HepG2 (cell line): Measurements from ENCODE around the gene KCNQ1OT1. TPM values are rescaled to one million over a fixed set of nuclear protein-coding genes. Genes with fewer than 3 reads are reported as not detected.

ENCODE experiments used
- ADNP ChIP-seq: sonication (generic); formaldehyde crosslinking; IDR thresholded peaks from 2 replicates; pipeline ENCODE4 v1.4.0; 2020; ENCODE audit warnings: missing genetic modification reagents
- ATF2 ChIP-seq: sonication (generic); formaldehyde crosslinking; IDR thresholded peaks from 2 replicates; pipeline ENCODE4 v1.4.0; 2020; ENCODE audit warnings: missing genetic modification reagents
- CHD4 ChIP-seq: fragments of 200-600 bp; sonication (generic); IDR thresholded peaks from 2 replicates; pipeline ENCODE4 v1.7.0; 2017; ENCODE audit warnings: mild to moderate bottlenecking, low read length, borderline replicate concordance
- CTCF ChIP-seq: sonication (generic); formaldehyde crosslinking; IDR thresholded peaks from 2 replicates; pipeline ENCODE4 v1.5.0; 2020; ENCODE audit warnings: mild to moderate bottlenecking, missing genetic modification reagents, moderate library complexity
- DZIP1 ChIP-seq: sonication (generic); formaldehyde crosslinking; IDR thresholded peaks from 2 replicates; pipeline ENCODE4 v1.5.0; 2020; ENCODE audit warnings: mild to moderate bottlenecking, missing genetic modification reagents
- FOSL2 ChIP-seq: sonication (generic); formaldehyde crosslinking; IDR thresholded peaks from 2 replicates; pipeline ENCODE4 v1.4.0; 2020; ENCODE audit warnings: missing genetic modification reagents
- FOXA3 ChIP-seq: IDR thresholded peaks from 2 replicates; pipeline ENCODE4 v1.6.1; 2016; ENCODE audit warnings: missing genetic modification reagents, missing compliant biosample characterization
- HDAC6 ChIP-seq: fragments of 200-600 bp; sonication (generic); IDR thresholded peaks from 2 replicates; pipeline ENCODE4 v1.7.0; 2017; ENCODE audit warnings: mild to moderate bottlenecking, antibody characterized with exemption, low read length, low read depth
- HNRNPL ChIP-seq: fragments of 200-400 bp; formaldehyde crosslinking; IDR thresholded peaks from 2 replicates; pipeline ENCODE4 v1.6.1; 2017; ENCODE audit warnings: mild to moderate bottlenecking, low read depth, low read length
- MED1 ChIP-seq: sonication (generic); formaldehyde crosslinking; IDR thresholded peaks from 2 replicates; pipeline ENCODE4 v1.4.0; 2020; ENCODE audit warnings: missing genetic modification reagents
- POLR2G ChIP-seq: fragments of 200-400 bp; formaldehyde crosslinking; IDR thresholded peaks from 2 replicates; pipeline ENCODE4 v1.6.1; 2018; ENCODE audit warnings: mild to moderate bottlenecking, low read depth, low read length, moderate library complexity
- RAD21 ChIP-seq: fragments of 450-650 bp; formaldehyde crosslinking; IDR thresholded peaks from 2 replicates; pipeline ENCODE4 v1.5.0; 2020; ENCODE audit warnings: mild to moderate bottlenecking
- RARG ChIP-seq: sonication (generic); formaldehyde crosslinking; IDR thresholded peaks from 2 replicates; pipeline ENCODE4 v1.4.0; 2020; ENCODE audit warnings: low read depth, mild to moderate bottlenecking, missing genetic modification reagents
- RFX1 ChIP-seq: fragments of 450-650 bp; IDR thresholded peaks from 2 replicates; pipeline ENCODE4 v1.6.1; 2017
- SALL1 ChIP-seq: sonication (generic); formaldehyde crosslinking; IDR thresholded peaks from 2 replicates; pipeline ENCODE4 v1.8.0; 2022; ENCODE audit warnings: mild to moderate bottlenecking, missing genetic modification reagents
- SMARCC2 ChIP-seq: fragments of 450-650 bp; IDR thresholded peaks from 2 replicates; pipeline ENCODE4 v1.6.1; 2017; ENCODE audit warnings: antibody characterized with exemption, mild to moderate bottlenecking
- SMARCE1 ChIP-seq: fragments of 450-650 bp; IDR thresholded peaks from 2 replicates; pipeline ENCODE4 v1.6.1; 2017; ENCODE audit warnings: borderline replicate concordance
- SRF ChIP-seq: IDR thresholded peaks from 2 replicates; pipeline ENCODE4 v1.6.1; 2011; ENCODE audit warnings: mild to moderate bottlenecking, low read depth, low read length, moderate library complexity
- SRSF1 ChIP-seq: fragments of 200-400 bp; formaldehyde crosslinking; optimal IDR thresholded peaks from 2 replicates; pipeline ENCODE3; 2017; ENCODE audit warnings: mild to moderate bottlenecking, low read depth, low read length, moderate library complexity
- SYNCRIP ChIP-seq: fragments of 200-400 bp; formaldehyde crosslinking; IDR thresholded peaks from 2 replicates; pipeline ENCODE4 v1.6.1; 2018; ENCODE audit warnings: mild to moderate bottlenecking, low read depth, low read length; ENCODE audit not compliant: insufficient read depth
- THAP8 ChIP-seq: sonication (generic); formaldehyde crosslinking; IDR thresholded peaks from 2 replicates; pipeline ENCODE4 v1.5.1; 2020; ENCODE audit warnings: missing genetic modification reagents, mild to moderate bottlenecking, borderline replicate concordance
- ZEB1 ChIP-seq: IDR thresholded peaks from 2 replicates; pipeline ENCODE4 v1.6.1; 2012; ENCODE audit warnings: mild to moderate bottlenecking, low read depth, inconsistent platforms; ENCODE audit not compliant: insufficient replicate concordance
- ZFP82 ChIP-seq: sonication (generic); formaldehyde crosslinking; IDR thresholded peaks from 2 replicates; pipeline ENCODE4 v1.5.1; 2020; ENCODE audit warnings: mild to moderate bottlenecking, missing genetic modification reagents, borderline replicate concordance
- ZFY ChIP-seq: sonication (generic); formaldehyde crosslinking; IDR thresholded peaks from 2 replicates; pipeline ENCODE4 v1.4.0; 2020; ENCODE audit warnings: missing genetic modification reagents
- ZNF660 ChIP-seq: sonication (generic); formaldehyde crosslinking; IDR thresholded peaks from 2 replicates; pipeline ENCODE4 v1.5.1; 2020; ENCODE audit warnings: mild to moderate bottlenecking, low read depth, missing genetic modification reagents, borderline replicate concordance
- polyA plus RNA-seq, 8 experiments: library from polyadenylated mRNA; depleted of rRNA in 3 of 8; stranded (reverse) in 7 of 8; unstranded in 1 of 8; fragments of >200 nt; fragmentation: Illumina TruSeq in 4 of 8; extraction: Trizol in 4 of 8; gene quantifications; 2 replicates each; pipeline versions ENCODE4 v1.2.1 to v1.2.3, GENCODE V29; 2011 to 2016; ENCODE audit warnings: low read depth in 4 of 8, missing spikeins in 1 of 8, mixed read lengths in 1 of 8; ENCODE audit not compliant: insufficient read depth in 1 of 8
- total RNA-seq, 5 experiments: library from RNA; depleted of rRNA; stranded (reverse); fragments of >200 nt; fragmentation: Illumina TruSeq; extraction: Trizol; gene quantifications; 2 replicates each; pipeline ENCODE4 v1.2.3, GENCODE V29; 2016; ENCODE audit warnings: low read depth in 1 of 5

KCNQ1OT1 gene
- total and polyA plus RNA-seq, 2 of the 13 experiments (the other 11 are each of a cell fraction or from before 2014, with no cell fraction given) = 1.3 to 18.9 TPM

GRCh38 chr11:2561696-2562581 lies 137.9 kb downstream of the KCNQ1OT1 start (continued):
- TF ChIP-seq HDAC6 (no peak), HNRNPL (peak; percentile 99), SRSF1 (no peak), POLR2G (peak; percentile 49), SMARCE1 (no peak), ZFY (CRISPR knock-in tag) (peak; percentile 76), RFX1 (no peak), MED1 (peak; percentile 65), SALL1 (CRISPR knock-in tag) (peak; percentile 15), CHD4 (no peak), ZEB1 (no peak), CTCF (CRISPR knock-in tag) (no peak), ZNF660 (no peak), DZIP1 (CRISPR knock-in tag) (no peak), SMARCC2 (no peak), SYNCRIP (no peak), RARG (CRISPR knock-in tag) (no peak), ATF2 (CRISPR knock-in tag) (no peak), ZFP82 (no peak; the same call in 1 of the 2 replicates), THAP8 (no peak), SRF (no peak), FOSL2 (CRISPR knock-in tag) (peak; percentile 31; the same call in 1 of the 2 replicates), FOXA3 (CRISPR knock-in tag) (peak; percentile 13; the same call in 1 of the 2 replicates), RAD21 (CRISPR knock-in tag) (0 out of 2 replicates have a peak, but pooled peaks have one; percentile 20), ADNP (CRISPR knock-in tag) (0 out of 2 replicates have a peak, but pooled peaks have one; percentile 6)
